ENCODE data around the gene SLF2.

DNA sequence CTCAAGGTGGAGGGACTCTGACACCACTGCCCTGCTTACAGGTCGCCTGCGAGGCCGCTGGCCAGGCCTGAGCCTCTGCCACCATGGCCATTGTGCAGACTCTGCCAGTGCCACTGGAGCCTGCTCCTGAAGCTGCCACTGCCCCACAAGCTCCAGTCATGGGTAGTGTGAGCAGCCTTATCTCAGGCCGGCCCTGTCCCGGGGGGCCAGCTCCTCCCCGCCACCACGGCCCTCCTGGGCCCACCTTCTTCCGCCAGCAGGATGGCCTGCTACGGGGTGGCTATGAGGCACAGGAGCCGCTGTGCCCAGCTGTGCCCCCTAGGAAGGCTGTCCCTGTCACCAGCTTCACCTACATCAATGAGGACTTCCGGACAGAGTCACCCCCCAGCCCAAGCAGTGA is 89.7 kb downstream of the SLF2 start:
- TF ChIP-seq POLR2A (IDR thresholded peaks at IDR 0.05) = no peak
- TF ChIP-seq, protein P1, sequence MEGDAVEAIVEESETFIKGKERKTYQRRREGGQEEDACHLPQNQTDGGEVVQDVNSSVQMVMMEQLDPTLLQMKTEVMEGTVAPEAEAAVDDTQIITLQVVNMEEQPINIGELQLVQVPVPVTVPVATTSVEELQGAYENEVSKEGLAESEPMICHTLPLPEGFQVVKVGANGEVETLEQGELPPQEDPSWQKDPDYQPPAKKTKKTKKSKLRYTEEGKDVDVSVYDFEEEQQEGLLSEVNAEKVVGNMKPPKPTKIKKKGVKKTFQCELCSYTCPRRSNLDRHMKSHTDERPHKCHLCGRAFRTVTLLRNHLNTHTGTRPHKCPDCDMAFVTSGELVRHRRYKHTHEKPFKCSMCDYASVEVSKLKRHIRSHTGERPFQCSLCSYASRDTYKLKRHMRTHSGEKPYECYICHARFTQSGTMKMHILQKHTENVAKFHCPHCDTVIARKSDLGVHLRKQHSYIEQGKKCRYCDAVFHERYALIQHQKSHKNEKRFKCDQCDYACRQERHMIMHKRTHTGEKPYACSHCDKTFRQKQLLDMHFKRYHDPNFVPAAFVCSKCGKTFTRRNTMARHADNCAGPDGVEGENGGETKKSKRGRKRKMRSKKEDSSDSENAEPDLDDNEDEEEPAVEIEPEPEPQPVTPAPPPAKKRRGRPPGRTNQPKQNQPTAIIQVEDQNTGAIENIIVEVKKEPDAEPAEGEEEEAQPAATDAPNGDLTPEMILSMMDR (IDR thresholded peaks at IDR 0.05 in 4 of 5, conservative IDR thresholded peaks at IDR 0.05 in 1 of 5) = no peak
